Suprapubic skin (tissue), 4 donors: ENCODE data around the gene TIMM44. TPM values are rescaled to one million over a fixed set of nuclear protein-coding genes. Genes with fewer than 3 reads are reported as not detected.

Experiments used
- DNase-seq, 2 donors: peaks; one replicate each; pipeline ENCODE4 v3.0.0-alpha.2; 2019; ENCODE audit warnings: low spot score in 2 of 2
- H3K27ac ChIP-seq: fragments of 200-600 bp; sonication (generic); one replicate; pipeline ENCODE4 v1.5.1; 2019
- H3K27me3 ChIP-seq: fragments of 200-600 bp; sonication (generic); one replicate; pipeline ENCODE4 v1.5.1; 2019
- H3K36me3 ChIP-seq: fragments of 200-600 bp; sonication (generic); one replicate; pipeline ENCODE4 v1.5.1; 2019
- H3K4me1 ChIP-seq: fragments of 200-600 bp; sonication (generic); one replicate; pipeline ENCODE4 v1.5.1; 2019
- H3K4me3 ChIP-seq: fragments of 200-600 bp; sonication (generic); one replicate; pipeline ENCODE4 v1.5.1; 2019; ENCODE audit warnings: mild to moderate bottlenecking
- H3K9me3 ChIP-seq: fragments of 200-600 bp; sonication (generic); one replicate; pipeline ENCODE4 v1.5.1; 2019
- EP300 ChIP-seq: sonication (generic); formaldehyde crosslinking; IDR thresholded peaks from one replicate; pipeline ENCODE4 v1.6.1; 2017; ENCODE audit warnings: antibody characterized with exemption
- POLR2A ChIP-seq, 2 donors: fragments of 450-650 bp; IDR thresholded peaks; one replicate each; pipeline ENCODE4 v1.6.1; 2017; ENCODE audit warnings: antibody characterized with exemption in 2 of 2, mild to moderate bottlenecking in 2 of 2, moderate library complexity in 2 of 2
- POLR2AphosphoS5 ChIP-seq, 3 donors: sonication (generic); formaldehyde crosslinking; IDR thresholded peaks; one replicate each; pipeline ENCODE4 v1.6.1; 2017; ENCODE audit warnings: antibody characterized with exemption in 3 of 3
- WGBS: methylation state at CpG from one replicate; pipeline ENCODE4 v1.1.5; 2018; 5-methylcytosine and 5-hydroxymethylcytosine counted together
- total RNA-seq, 4 donors: library from RNA; depleted of rRNA; stranded (reverse); fragments of >200 nt; gene quantifications; one replicate each; pipeline ENCODE4 v1.1.0, GENCODE V29; 2016
- TF ChIP-seq, protein P1 (sequence below), 2 donors: fragments of 200-600 bp in 1 of 2; fragments of 450-650 bp in 1 of 2; sonication (generic) in 1 of 2; IDR thresholded peaks; one replicate each; pipeline ENCODE4 v1.5.1; 2016 to 2019; ENCODE audit warnings: antibody characterized with exemption in 2 of 2, mild to moderate bottlenecking in 1 of 2, moderate library complexity in 1 of 2

Gene TIMM44
- total RNA-seq, 4 donors from 2014 or later, result 34.6 to 85.1 (median 54.5) TPM

- Histone ChIP-seq H3K4me3 (no peak overlapping the region), H3K27ac (no peak overlapping the region), H3K36me3 (peaks cover 49% of the 10 kb centered on the region), H3K9me3 (no peaks in the 10 kb centered on the region), H3K4me1 (peaks cover 51% of the 10 kb centered on the region), H3K27me3 (no peaks in the 10 kb centered on the region)
- TF ChIP-seq EP300, result no peak
- 52% methylated on average over 21 of the region's 21 CpGs for WGBS
- DNase-seq, result no peak
These were observed 39.2 kb upstream of the TIMM44 start for GRCh38 chr19:7982651-7983099.

DNA sequence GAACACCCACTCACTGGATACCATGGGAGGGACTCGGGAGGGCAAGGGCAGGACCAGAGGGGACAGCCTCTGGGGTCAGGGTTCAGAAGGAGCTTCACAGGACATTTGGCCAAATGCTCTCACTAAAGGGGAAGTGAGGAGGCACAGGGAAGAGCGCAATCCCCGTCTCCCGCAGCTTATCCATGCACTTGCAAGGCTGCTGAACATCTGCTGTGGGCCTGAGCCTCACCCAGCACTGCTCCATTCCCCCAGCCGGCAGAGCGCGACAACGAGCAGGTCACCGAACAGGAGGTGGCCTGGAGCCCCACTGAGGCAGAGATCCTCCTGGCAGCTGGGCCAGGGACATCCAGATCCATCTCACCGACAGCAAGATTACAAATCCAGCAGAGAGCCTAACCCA, 38.6 kb upstream of the TIMM44 start:
- 82% methylated on average over 10 of the region's 10 CpGs for WGBS
- no peak overlapping the region for H3K27ac ChIP-seq
- peaks cover 53% of the 10 kb centered on the region for H3K36me3 ChIP-seq
- TF ChIP-seq POLR2A (IDR thresholded peaks at IDR 0.05) (no peak), POLR2AphosphoS5 (IDR thresholded peaks at IDR 0.05) (no peak), EP300 (no peak)
- TF ChIP-seq, protein P1, sequence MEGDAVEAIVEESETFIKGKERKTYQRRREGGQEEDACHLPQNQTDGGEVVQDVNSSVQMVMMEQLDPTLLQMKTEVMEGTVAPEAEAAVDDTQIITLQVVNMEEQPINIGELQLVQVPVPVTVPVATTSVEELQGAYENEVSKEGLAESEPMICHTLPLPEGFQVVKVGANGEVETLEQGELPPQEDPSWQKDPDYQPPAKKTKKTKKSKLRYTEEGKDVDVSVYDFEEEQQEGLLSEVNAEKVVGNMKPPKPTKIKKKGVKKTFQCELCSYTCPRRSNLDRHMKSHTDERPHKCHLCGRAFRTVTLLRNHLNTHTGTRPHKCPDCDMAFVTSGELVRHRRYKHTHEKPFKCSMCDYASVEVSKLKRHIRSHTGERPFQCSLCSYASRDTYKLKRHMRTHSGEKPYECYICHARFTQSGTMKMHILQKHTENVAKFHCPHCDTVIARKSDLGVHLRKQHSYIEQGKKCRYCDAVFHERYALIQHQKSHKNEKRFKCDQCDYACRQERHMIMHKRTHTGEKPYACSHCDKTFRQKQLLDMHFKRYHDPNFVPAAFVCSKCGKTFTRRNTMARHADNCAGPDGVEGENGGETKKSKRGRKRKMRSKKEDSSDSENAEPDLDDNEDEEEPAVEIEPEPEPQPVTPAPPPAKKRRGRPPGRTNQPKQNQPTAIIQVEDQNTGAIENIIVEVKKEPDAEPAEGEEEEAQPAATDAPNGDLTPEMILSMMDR (IDR thresholded peaks at IDR 0.05), result no peak
- DNase-seq, result no peak
- no peaks in the 10 kb centered on the region for H3K9me3 ChIP-seq
- H3K4me3 ChIP-seq, result no peak overlapping the region
- peaks cover 45% of the 10 kb centered on the region for H3K4me1 ChIP-seq
- no peaks in the 10 kb centered on the region for H3K27me3 ChIP-seq

- Histone ChIP-seq H3K4me3 (no peak overlapping the region), H3K9me3 (no peaks in the 10 kb centered on the region), H3K27ac (no peak overlapping the region), H3K36me3 (peaks cover 57% of the 10 kb centered on the region), H3K4me1 (peaks cover 41% of the 10 kb centered on the region), H3K27me3 (no peaks in the 10 kb centered on the region)
- DNase-seq, result no peak
- 93% methylated on average over 7 of the region's 7 CpGs for WGBS
- no peak for TF ChIP-seq POLR2AphosphoS5 (IDR thresholded peaks at IDR 0.05)
- TF ChIP-seq, protein P1 (IDR thresholded peaks at IDR 0.05), result no peak
These were observed 38.2 kb upstream of the TIMM44 start for GRCh38 chr19:7981661-7982060.

DNA sequence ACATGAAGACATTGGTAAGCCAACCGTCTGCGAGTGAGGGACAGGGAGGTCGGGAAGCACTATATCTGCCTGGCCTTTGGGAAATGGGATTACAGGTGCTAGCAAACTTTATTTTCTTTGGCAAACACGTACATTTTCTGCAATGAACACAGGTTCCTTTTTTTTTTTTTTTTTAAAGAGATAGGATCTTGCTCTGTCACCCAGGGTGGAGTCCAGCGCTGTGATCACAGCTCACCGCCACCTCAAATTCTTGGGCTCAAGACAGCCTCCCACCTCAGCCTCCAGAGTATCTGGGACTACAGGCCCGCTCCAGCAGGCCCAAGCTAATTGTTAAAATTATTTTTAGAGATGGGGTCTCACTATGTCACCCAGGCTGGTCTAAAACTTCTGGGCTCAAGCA, 37.7 kb upstream of the TIMM44 start:
- Histone ChIP-seq H3K27ac (no peak overlapping the region), H3K4me1 (peaks cover 36% of the 10 kb centered on the region), H3K4me3 (no peak overlapping the region), H3K9me3 (no peaks in the 10 kb centered on the region), H3K27me3 (no peaks in the 10 kb centered on the region), H3K36me3 (peaks cover 62% of the 10 kb centered on the region)
- DNase-seq, result no peak
- WGBS, result 77% methylated on average over 7 of the region's 7 CpGs
- TF ChIP-seq POLR2AphosphoS5 (IDR thresholded peaks at IDR 0.05) (no peak), EP300 (no peak), POLR2A (IDR thresholded peaks at IDR 0.05) (no peak)
- TF ChIP-seq, protein P1 (IDR thresholded peaks at IDR 0.05), result no peak

DNA sequence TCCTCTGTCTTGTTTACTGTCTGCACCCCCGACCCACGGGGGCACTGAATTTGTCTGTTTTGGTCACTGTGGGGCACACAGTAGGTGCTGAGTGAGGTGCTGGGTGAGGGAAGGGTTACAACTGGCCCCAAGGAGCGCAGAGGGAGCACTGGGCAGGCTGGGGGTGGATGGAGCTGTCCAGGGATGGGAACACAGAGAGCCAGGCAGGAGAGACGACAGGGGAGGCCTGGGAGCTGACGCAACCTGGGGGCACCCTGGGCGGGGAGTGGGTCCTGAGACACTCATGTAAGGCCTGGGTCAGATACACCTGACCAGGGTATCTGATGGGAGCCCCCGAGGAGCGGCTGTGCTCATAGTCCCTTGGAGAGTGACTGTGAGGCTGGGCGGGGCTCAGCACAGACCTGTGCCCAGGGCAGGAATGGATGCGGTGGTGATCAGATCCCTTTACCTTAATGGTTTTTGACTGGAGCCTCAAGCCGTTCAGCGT, 37.2 kb upstream of the TIMM44 start:
- H3K9me3 ChIP-seq, result no peaks in the 10 kb centered on the region
- peaks cover 60% of the 10 kb centered on the region for H3K36me3 ChIP-seq
- TF ChIP-seq EP300 (no peak), POLR2AphosphoS5 (IDR thresholded peaks at IDR 0.05) (no peak), POLR2A (IDR thresholded peaks at IDR 0.05) (no peak)
- TF ChIP-seq, protein P1 (IDR thresholded peaks at IDR 0.05), result no peak
- 91% methylated on average over 12 of the region's 12 CpGs for WGBS
- no peak overlapping the region for H3K27ac ChIP-seq
- no peak for DNase-seq
- H3K4me1 ChIP-seq, result peaks cover 35% of the 10 kb centered on the region
- H3K27me3 ChIP-seq, result no peaks in the 10 kb centered on the region
- H3K4me3 ChIP-seq, result no peak overlapping the region

DNA sequence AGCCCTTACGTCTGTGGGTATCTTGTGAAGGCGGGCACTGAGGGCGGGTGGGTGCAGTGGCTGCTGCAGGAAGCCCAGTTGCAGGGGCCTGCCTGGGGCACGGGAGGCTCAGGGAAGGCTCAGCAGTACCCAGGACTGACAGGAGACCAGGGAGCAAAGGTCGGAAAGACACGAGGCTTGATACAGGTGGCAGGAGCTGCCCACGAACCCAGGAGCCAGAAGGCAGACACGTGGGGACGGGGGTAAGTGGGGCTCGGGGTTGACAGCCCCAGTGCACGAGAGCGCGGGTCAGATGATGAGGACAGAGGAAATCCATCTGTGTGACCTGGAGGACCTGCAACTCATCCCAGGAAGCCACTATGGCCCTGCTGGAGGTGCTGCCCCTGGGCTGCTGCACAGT, 36.7 kb upstream of the TIMM44 start:
- Histone ChIP-seq H3K27ac (no peak overlapping the region), H3K27me3 (no peaks in the 10 kb centered on the region), H3K4me3 (no peak overlapping the region), H3K9me3 (no peaks in the 10 kb centered on the region), H3K4me1 (peaks cover 32% of the 10 kb centered on the region), H3K36me3 (peaks cover 62% of the 10 kb centered on the region)
- no peak for DNase-seq
- 90% methylated on average over 12 of the region's 13 CpGs for WGBS
- no peak for TF ChIP-seq POLR2A (IDR thresholded peaks at IDR 0.05)
- TF ChIP-seq, protein P1 (IDR thresholded peaks at IDR 0.05), result no peak
- no peak for TF ChIP-seq POLR2AphosphoS5 (IDR thresholded peaks at IDR 0.05)
- no peak for TF ChIP-seq EP300
